ENCODE data around the gene CCDC116.
A peak's percentile ranks its signal among the peaks of the same experiment; 100 is the strongest.
"Not testable (repeated sequence)": the region's sequence is repeated elsewhere in the genome, so short reads cannot be mapped to it uniquely, and the experiment has no call there.

Gene CCDC116

GRCh38 chr22:21632237-21632895 is at the start of gene CCDC116:
TSS of gene CCDC116 (plus strand) at chr22:21632760. CDS start at chr22:21633182, 422 bp downstream.
- peak; percentile 64 for DNase-seq (ENCODE audit: low spot score)

GRCh38 chr22:21582801-21583740 is 49.5 kb upstream of the CCDC116 start:
- no peak for DNase-seq (ENCODE audit: low spot score)

GRCh38 chr22:21585389-21585788 is 47.2 kb upstream of the CCDC116 start:
- DNase-seq (ENCODE audit: low spot score): no peak

- DNase-seq (ENCODE audit: low spot score): no peak
Observed at GRCh38 chr22:21587803-21588611, 44.6 kb upstream of the CCDC116 start.

- no peak for DNase-seq (ENCODE audit: low spot score)
Observed at GRCh38 chr22:21589396-21589795, 43.2 kb upstream of the CCDC116 start.

- no peak for DNase-seq (ENCODE audit: low spot score)
Observed at GRCh38 chr22:21590809-21591641, 41.5 kb upstream of the CCDC116 start.

- DNase-seq (ENCODE audit: low spot score): no peak
Observed at GRCh38 chr22:21591695-21592094, 40.9 kb upstream of the CCDC116 start.

GRCh38 chr22:21592422-21592821 is 40.1 kb upstream of the CCDC116 start:
- DNase-seq (ENCODE audit: low spot score): no peak

GRCh38 chr22:21593406-21594232 is 38.9 kb upstream of the CCDC116 start:
- DNase-seq (ENCODE audit: low spot score): no peak

- no peak for DNase-seq (ENCODE audit: low spot score)
Observed at GRCh38 chr22:21594865-21595452, 37.6 kb upstream of the CCDC116 start.

GRCh38 chr22:21596356-21597135 is 36.0 kb upstream of the CCDC116 start:
- not testable (repeated sequence) for DNase-seq (ENCODE audit: low spot score)

- DNase-seq (ENCODE audit: low spot score): no peak
Observed at GRCh38 chr22:21598302-21598701, 34.3 kb upstream of the CCDC116 start.

- no peak for DNase-seq (ENCODE audit: low spot score)
Observed at GRCh38 chr22:21599053-21599893, 33.3 kb upstream of the CCDC116 start.

GRCh38 chr22:21602579-21602978 is 30.0 kb upstream of the CCDC116 start:
- DNase-seq (ENCODE audit: low spot score): no peak

GRCh38 chr22:21603973-21604372 is 28.6 kb upstream of the CCDC116 start:
- DNase-seq (ENCODE audit: low spot score): no peak

- no peak for DNase-seq (ENCODE audit: low spot score)
Observed at GRCh38 chr22:21605887-21606564, 26.5 kb upstream of the CCDC116 start.

- DNase-seq (ENCODE audit: low spot score): no peak
Observed at GRCh38 chr22:21606775-21607174, 25.8 kb upstream of the CCDC116 start.

Measured in CD4-positive, alpha-beta T cell treated with Interleukin-6 at 100 ng/mL for 8 hours (primary cell).